Measurements from ENCODE around the gene TEX48. TPM values are rescaled to one million over a fixed set of nuclear protein-coding genes. Genes with fewer than 3 reads are reported as not detected.

TEX48 gene
- total RNA-seq, 1 donor from 2014 or later = not detected

GRCh38 chr9:114688379-114688778 lies 6.4 kb upstream of the TEX48 start:
- no peak for DNase-seq (ENCODE audit: low read depth)
- no peak for FAIRE-seq
- H3K36me3 ChIP-seq (ENCODE audit: control insufficient read depth, insufficient read depth, low read length) = no peaks in the 10 kb centered on the region
- no peak for TF ChIP-seq CTCF (IDR thresholded peaks at IDR 0.05; ENCODE audit: insufficient read depth, low read length, severe bottlenecking)
- no peak overlapping the region for H3K4me3 ChIP-seq (ENCODE audit: low read depth, low read length)
- H3K27me3 ChIP-seq (ENCODE audit: control insufficient read depth, insufficient read depth, low read length) = peaks cover 2% of the 10 kb centered on the region

- no peak for TF ChIP-seq CTCF (IDR thresholded peaks at IDR 0.05; ENCODE audit: insufficient read depth, low read length, severe bottlenecking)
- FAIRE-seq (no peak), DNase-seq (ENCODE audit: low read depth) (peak; percentile 69)
- Histone ChIP-seq H3K27me3 (ENCODE audit: control insufficient read depth, insufficient read depth, low read length) (peaks cover 2% of the 10 kb centered on the region), H3K4me3 (ENCODE audit: low read depth, low read length) (no peak overlapping the region), H3K36me3 (ENCODE audit: control insufficient read depth, insufficient read depth, low read length) (no peaks in the 10 kb centered on the region)
Observed at GRCh38 chr9:114687034-114687433, 5.0 kb upstream of the TEX48 start.

- no peak for TF ChIP-seq CTCF (IDR thresholded peaks at IDR 0.05; ENCODE audit: insufficient read depth, low read length, severe bottlenecking)
- Histone ChIP-seq H3K36me3 (ENCODE audit: control insufficient read depth, insufficient read depth, low read length) (no peaks in the 10 kb centered on the region), H3K4me3 (ENCODE audit: low read depth, low read length) (no peak overlapping the region), H3K27me3 (ENCODE audit: control insufficient read depth, insufficient read depth, low read length) (no peaks in the 10 kb centered on the region)
- DNase-seq (ENCODE audit: low read depth) (no peak), FAIRE-seq (no peak)
Observed at GRCh38 chr9:114685951-114686350, 4.0 kb upstream of the TEX48 start.

- no peak for TF ChIP-seq CTCF (IDR thresholded peaks at IDR 0.05; ENCODE audit: insufficient read depth, low read length, severe bottlenecking)
- FAIRE-seq = no peak
- no peak overlapping the region for H3K4me3 ChIP-seq (ENCODE audit: low read depth, low read length)
- no peaks in the 10 kb centered on the region for H3K27me3 ChIP-seq (ENCODE audit: control insufficient read depth, insufficient read depth, low read length)
- no peak for DNase-seq (ENCODE audit: low read depth)
- no peaks in the 10 kb centered on the region for H3K36me3 ChIP-seq (ENCODE audit: control insufficient read depth, insufficient read depth, low read length)
Observed at GRCh38 chr9:114684036-114684435, 2.0 kb upstream of the TEX48 start.

- H3K36me3 ChIP-seq (ENCODE audit: control insufficient read depth, insufficient read depth, low read length) = no peaks in the 10 kb centered on the region
- DNase-seq (ENCODE audit: low read depth) (no peak), FAIRE-seq (no peak)
- no peak overlapping the region for H3K4me3 ChIP-seq (ENCODE audit: low read depth, low read length)
- TF ChIP-seq CTCF (IDR thresholded peaks at IDR 0.05; ENCODE audit: insufficient read depth, low read length, severe bottlenecking) = no peak
- no peaks in the 10 kb centered on the region for H3K27me3 ChIP-seq (ENCODE audit: control insufficient read depth, insufficient read depth, low read length)
Observed at GRCh38 chr9:114682846-114683245, 854 bp upstream of the TEX48 start.

- Histone ChIP-seq H3K27me3 (ENCODE audit: control insufficient read depth, insufficient read depth, low read length) (no peaks in the 10 kb centered on the region), H3K36me3 (ENCODE audit: control insufficient read depth, insufficient read depth, low read length) (no peaks in the 10 kb centered on the region), H3K4me3 (ENCODE audit: low read depth, low read length) (no peak overlapping the region)
- TF ChIP-seq CTCF (IDR thresholded peaks at IDR 0.05; ENCODE audit: insufficient read depth, low read length, severe bottlenecking) = no peak
- FAIRE-seq = no peak
- DNase-seq (ENCODE audit: low read depth) = no peak
Observed at GRCh38 chr9:114680259-114681001, 1.6 kb downstream of the TEX48 start.
